HepG2 (cell line): ENCODE measurements around the gene NFATC1. TPM values are rescaled to one million over a fixed set of nuclear protein-coding genes. Genes with fewer than 3 reads are reported as not detected.

Source experiments
- ATAC-seq: fragments of 200-7000 bp; cut with Tn5 transposase; 3 replicates; pipeline ENCODE4 v1.9.1; 2020; ENCODE audit warnings: mild to moderate bottlenecking, moderate library complexity
- BruUV-seq: library from RNA; stranded (reverse); fragments of 400-500 nt; replicated peaks from 2 replicates; lab custom pipeline; 2021; lab: Mats Ljungman, UMichigan
- CTCF ChIA-PET: fragments of 300-600 bp; formaldehyde crosslinking; extraction: SDS; loops from one replicate; lab custom pipeline; 2021; ENCODE audit warnings: low total read pairs, inconsistent platforms, low intra/inter-chr PET ratio; lab: Yijun Ruan, JAX
- POLR2A ChIA-PET: fragments of 350-600 bp; sonication (Branson Sonifier 250); formaldehyde crosslinking; loops from one replicate; lab custom pipeline; 2020; ENCODE audit warnings: antibody characterized with exemption, inconsistent platforms; lab: Yijun Ruan, JAX
- DNase-seq: peaks from one replicate; pipeline ENCODE4 v3.0.0-alpha.2; 2015; ENCODE audit warnings: low spot score
- FAIRE-seq: peaks from 3 replicates; lab custom pipeline; 2011; peaks lifted over from hg19 to GRCh38; lab: Jason Lieb, UNC
- H2AFZ ChIP-seq: one replicate; pipeline ENCODE4 v1.6.1; 2011; ENCODE audit warnings: low read length, inconsistent platforms
- H3K27ac ChIP-seq: fragments of 300-600 bp; 3 replicates; pipeline ENCODE4 v1.8.0; 2011; ENCODE audit warnings: mixed run types, mild to moderate bottlenecking, mixed read lengths, low read length, inconsistent platforms; ENCODE audit not compliant: insufficient read depth; ENCODE audit errors: extremely low read length
- H3K27me3 ChIP-seq, 2 experiments: fragments of 200-600 bp in 1 of 2; 2 replicates in 1 of 2; 3 replicates in 1 of 2; pipeline versions ENCODE4 v1.6.0 to v1.8.0; 2011; ENCODE audit warnings: low read length in 2 of 2, mild to moderate bottlenecking in 2 of 2, moderate library complexity in 2 of 2, inconsistent platforms in 1 of 2; ENCODE audit not compliant: insufficient read depth in 2 of 2, control insufficient read depth in 1 of 2
- H3K36me3 ChIP-seq, 2 experiments: fragments of 200-600 bp in 1 of 2; replicated peaks in 1 of 2; 2 replicates in 1 of 2; 3 replicates in 1 of 2; pipeline versions ENCODE4 v1.5.1 to v1.8.0; 2011; ENCODE audit warnings: low read length in 2 of 2, inconsistent platforms in 1 of 2; ENCODE audit not compliant: insufficient read depth in 2 of 2, control insufficient read depth in 1 of 2
- H3K4me1 ChIP-seq: 2 replicates; pipeline ENCODE4 v1.5.1; 2012; ENCODE audit warnings: low read length, inconsistent platforms; ENCODE audit not compliant: insufficient read depth
- H3K4me2 ChIP-seq: 2 replicates; pipeline ENCODE4 v1.6.0; 2011; ENCODE audit warnings: low read depth, low read length, inconsistent platforms
- H3K4me3 ChIP-seq, 3 experiments: fragments of 200-600 bp in 1 of 3; sonication (generic), shearing (Covaris generic) in 1 of 3; replicated peaks in 1 of 3; 2 replicates each; pipeline ENCODE4 v1.5.1; 2011 to 2016; ENCODE audit warnings: low read length in 3 of 3, inconsistent platforms in 2 of 3, low read depth in 2 of 3, mild to moderate bottlenecking in 2 of 3, control low read depth in 1 of 3, mixed read lengths in 1 of 3; ENCODE audit not compliant: insufficient read depth in 1 of 3
- H3K79me2 ChIP-seq: one replicate; pipeline ENCODE4 v1.6.1; 2011; ENCODE audit warnings: low read length, inconsistent platforms; ENCODE audit not compliant: insufficient read depth
- H3K9ac ChIP-seq: 2 replicates; pipeline ENCODE4 v1.6.0; 2011; ENCODE audit warnings: mild to moderate bottlenecking, low read depth, low read length, inconsistent platforms; ENCODE audit not compliant: insufficient read depth
- H3K9me3 ChIP-seq: 2 replicates; pipeline ENCODE4 v1.5.1; 2012; ENCODE audit warnings: mild to moderate bottlenecking, low read length
- H4K20me1 ChIP-seq: 2 replicates; pipeline ENCODE4 v1.6.0; 2011; ENCODE audit warnings: inconsistent platforms, mild to moderate bottlenecking, low read length, moderate library complexity; ENCODE audit not compliant: insufficient read depth
- DR1 ChIP-seq: sonication (generic); formaldehyde crosslinking; IDR thresholded peaks from 2 replicates; pipeline ENCODE4 v1.8.0; 2021; ENCODE audit warnings: mild to moderate bottlenecking, missing genetic modification reagents, inconsistent platforms
- EZH2 ChIP-seq: conservative IDR thresholded peaks from 2 replicates; pipeline ENCODE4 v1.6.1; 2012; ENCODE audit warnings: mild to moderate bottlenecking, low read depth, low read length, moderate library complexity
- JUN ChIP-seq: sonication (generic); formaldehyde crosslinking; IDR thresholded peaks from 2 replicates; pipeline ENCODE4 v1.4.0; 2020; ENCODE audit warnings: mild to moderate bottlenecking, missing genetic modification reagents
- MTF1 ChIP-seq: sonication (generic); formaldehyde crosslinking; IDR thresholded peaks from 2 replicates; pipeline ENCODE4 v1.5.0; 2020; ENCODE audit warnings: missing genetic modification reagents
- ZNF44 ChIP-seq: sonication (generic); formaldehyde crosslinking; IDR thresholded peaks from 2 replicates; pipeline ENCODE4 v1.5.1; 2020; ENCODE audit warnings: mild to moderate bottlenecking, missing genetic modification reagents
- WGBS: methylation state at CpG from one replicate; pipeline ENCODE4 v1.1.6; 2017; ENCODE audit warnings: low lambda C conversion rate; 5-methylcytosine and 5-hydroxymethylcytosine counted together
- in situ Hi-C: cut with HindIII; loops from 2 replicates; pipeline ENCODE4 v1.10.0; 2017; ENCODE audit warnings: low pct_unique_long_range_greater_than_20kb; ENCODE audit not compliant: extremely low pct_ligation_motif_present
- intact Hi-C: fragments of 100-400 bp; cut with micrococcal nuclease; formaldehyde crosslinking; loops from one replicate; pipeline ENCODE4 v1.10.0; 2022; ENCODE audit not compliant: unreplicated experiment
- polyA plus RNA-seq, 8 experiments: library from polyadenylated mRNA; depleted of rRNA in 3 of 8; stranded (reverse) in 7 of 8; unstranded in 1 of 8; fragments of >200 nt; fragmentation: Illumina TruSeq in 4 of 8; extraction: Trizol in 4 of 8; gene quantifications; 2 replicates each; pipeline versions ENCODE4 v1.2.1 to v1.2.3, GENCODE V29; 2011 to 2016; ENCODE audit warnings: low read depth in 4 of 8, missing spikeins in 1 of 8, mixed read lengths in 1 of 8; ENCODE audit not compliant: insufficient read depth in 1 of 8
- total RNA-seq, 5 experiments: library from RNA; depleted of rRNA; stranded (reverse); fragments of >200 nt; fragmentation: Illumina TruSeq; extraction: Trizol; gene quantifications; 2 replicates each; pipeline ENCODE4 v1.2.3, GENCODE V29; 2016; ENCODE audit warnings: low read depth in 1 of 5
- TF ChIP-seq, protein P1 (sequence below): sonication (generic); formaldehyde crosslinking; IDR thresholded peaks from 2 replicates; pipeline ENCODE4 v1.4.0; 2020; ENCODE audit warnings: missing genetic modification reagents

The NFATC1 gene
- total and polyA plus RNA-seq, 2 of the 13 experiments (the other 11 are each of a cell fraction or from before 2014, with no cell fraction given), result not detected

DNA sequence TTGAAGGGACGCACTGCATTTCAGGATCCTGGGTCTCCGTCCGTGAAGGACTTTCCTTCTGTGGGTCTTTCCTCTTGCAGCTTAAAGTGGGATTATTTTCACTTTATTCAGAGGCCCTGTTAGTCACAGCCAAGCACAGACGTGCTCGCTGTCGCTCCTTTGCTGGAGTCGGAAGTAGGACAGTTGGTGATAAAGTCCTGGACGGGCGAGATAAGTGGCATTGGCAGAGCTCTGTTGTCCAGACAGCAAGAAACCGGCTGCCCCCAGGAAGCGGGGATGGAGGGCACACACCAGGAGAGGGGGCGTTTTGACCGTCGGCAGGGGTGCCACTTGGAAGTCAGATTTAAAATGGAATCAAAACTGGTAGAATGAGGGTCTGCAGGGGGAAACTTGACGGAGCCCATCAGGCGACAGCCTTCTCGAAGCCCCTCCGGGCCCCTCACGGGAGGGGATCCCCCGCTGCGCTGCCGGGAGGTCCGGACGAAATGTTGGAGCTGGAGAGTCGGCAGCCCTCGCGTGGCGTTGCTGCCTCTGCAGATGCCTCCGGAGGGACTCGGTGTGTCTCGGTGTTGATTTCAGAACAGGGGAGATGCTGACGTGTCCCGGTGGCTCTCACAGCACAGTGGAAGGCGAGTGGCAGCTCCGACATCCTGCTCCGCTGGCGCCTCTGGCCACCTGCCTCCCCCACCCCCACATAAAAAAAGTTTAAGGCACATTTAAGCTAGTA lies 124.2 kb downstream of the NFATC1 start:
- FAIRE-seq (no peak), DNase-seq (no peak), ATAC-seq (peak; percentile 40; the same call in 2 of the 3 replicates)
- 29% methylated on average over 26 of the region's 37 CpGs for WGBS
- H3K9me3 ChIP-seq, result no peaks in the 10 kb centered on the region
- no peak overlapping the region for H3K27ac ChIP-seq
- CTCF ChIA-PET, result no interaction called here
- peaks cover 6% of the 10 kb centered on the region; the same call in 1 of the 2 replicates for H3K4me1 ChIP-seq
- no peak for TF ChIP-seq DR1
- 0 out of 2 replicates have a peak, but pooled peaks have one; percentile 56 for TF ChIP-seq EZH2
- TF ChIP-seq ZNF44 (CRISPR knock-in tag), result no peak
- TF ChIP-seq, protein P1, sequence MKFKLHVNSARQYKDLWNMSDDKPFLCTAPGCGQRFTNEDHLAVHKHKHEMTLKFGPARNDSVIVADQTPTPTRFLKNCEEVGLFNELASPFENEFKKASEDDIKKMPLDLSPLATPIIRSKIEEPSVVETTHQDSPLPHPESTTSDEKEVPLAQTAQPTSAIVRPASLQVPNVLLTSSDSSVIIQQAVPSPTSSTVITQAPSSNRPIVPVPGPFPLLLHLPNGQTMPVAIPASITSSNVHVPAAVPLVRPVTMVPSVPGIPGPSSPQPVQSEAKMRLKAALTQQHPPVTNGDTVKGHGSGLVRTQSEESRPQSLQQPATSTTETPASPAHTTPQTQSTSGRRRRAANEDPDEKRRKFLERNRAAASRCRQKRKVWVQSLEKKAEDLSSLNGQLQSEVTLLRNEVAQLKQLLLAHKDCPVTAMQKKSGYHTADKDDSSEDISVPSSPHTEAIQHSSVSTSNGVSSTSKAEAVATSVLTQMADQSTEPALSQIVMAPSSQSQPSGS (CRISPR knock-in tag), result no peak
- no peak for TF ChIP-seq JUN (CRISPR knock-in tag)
- TF ChIP-seq MTF1 (CRISPR knock-in tag), result no peak
- no peak overlapping the region for H3K9ac ChIP-seq
- intact Hi-C loops, result no loop called here
- H3K27me3 ChIP-seq, result peaks cover 0 to 39% of the 10 kb centered on the region in 2 experiments; a peak in 4 of 5 replicates
- in situ Hi-C loops, result no loop called here
- H3K4me2 ChIP-seq, result no peak overlapping the region
- POLR2A ChIA-PET, result no interaction called here
- H3K79me2 ChIP-seq, result no peaks in the 10 kb centered on the region
- H3K4me3 ChIP-seq, result no peak overlapping the region
- no peaks in the 10 kb centered on the region for H4K20me1 ChIP-seq
- H2AFZ ChIP-seq, result no peak overlapping the region
- no TSS peak for BruUV-seq
- H3K36me3 ChIP-seq, result no peaks in the 10 kb centered on the region
